Measurements from ENCODE around the gene FZD1. TPM values are rescaled to one million over a fixed set of nuclear protein-coding genes. Genes with fewer than 3 reads are reported as not detected.

The FZD1 gene
- total and polyA plus RNA-seq, 2 of the 13 experiments (the other 11 are each of a cell fraction or from before 2014, with no cell fraction given) = 0.22 to 0.80 TPM

DNA sequence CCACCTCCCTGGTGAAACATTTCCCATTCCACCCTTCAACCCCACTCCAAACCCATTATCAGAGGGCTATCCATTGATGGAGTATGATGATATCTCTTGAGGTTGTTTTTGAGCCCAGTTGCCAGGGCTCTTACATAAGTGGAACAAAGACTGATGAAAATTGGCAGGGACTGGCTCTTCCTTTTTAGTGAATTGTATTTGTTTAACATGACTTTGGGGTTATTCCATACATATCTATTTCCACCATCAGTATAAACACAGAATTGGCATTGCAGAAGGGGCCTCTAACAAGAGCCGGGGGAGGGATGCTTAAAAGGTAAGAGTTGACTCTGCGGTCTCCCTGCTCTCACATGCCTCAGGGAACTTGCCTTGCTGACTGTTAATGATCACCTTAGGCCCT lies 28.9 kb downstream of the FZD1 start:
- DNase-seq (ENCODE audit: low spot score) (no peak), ATAC-seq (no peak), FAIRE-seq (no peak)
- intact Hi-C loops (cut with micrococcal nuclease; ENCODE audit: unreplicated experiment) (no loop called here), in situ Hi-C loops (cut with HindIII; ENCODE audit: extremely low pct_ligation_motif_present, low pct_unique_long_range_greater_than_20kb) (no loop called here)
- Histone ChIP-seq H3K36me3 (replicated peaks in 1 of 2; ENCODE audit: control insufficient read depth in 1 of 2, insufficient read depth in 2 of 2, low read length in 2 of 2) (no peaks in the 10 kb centered on the region), H3K9me3 (ENCODE audit: low read length) (no peaks in the 10 kb centered on the region), H3K4me1 (ENCODE audit: insufficient read depth, low read length) (no peaks in the 10 kb centered on the region), H2AFZ (ENCODE audit: low read length) (no peak overlapping the region), H3K4me2 (ENCODE audit: low read depth, low read length) (no peak overlapping the region), H3K9ac (ENCODE audit: insufficient read depth, low read depth, low read length) (no peak overlapping the region), H3K27ac (ENCODE audit: extremely low read length, insufficient read depth, low read length) (no peak overlapping the region), H4K20me1 (ENCODE audit: insufficient read depth, low read length) (no peaks in the 10 kb centered on the region), H3K4me3 (replicated peaks in 1 of 3; ENCODE audit: insufficient read depth in 1 of 3, low read depth in 2 of 3, low read length in 3 of 3) (no peak overlapping the region), H3K27me3 (ENCODE audit: control insufficient read depth in 1 of 2, insufficient read depth in 2 of 2, low read length in 2 of 2) (no peaks in the 10 kb centered on the region), H3K79me2 (ENCODE audit: insufficient read depth, low read length) (no peaks in the 10 kb centered on the region)
- POLR2A ChIA-PET = no interaction called here
- no peak for TF ChIP-seq ZNF713 (CRISPR knock-in tag; IDR thresholded peaks at IDR 0.05)
- no peak for TF ChIP-seq MAX (IDR thresholded peaks at IDR 0.05)
- no peak for TF ChIP-seq MBNL3 (CRISPR knock-in tag; conservative IDR thresholded peaks at IDR 0.05)
- TF ChIP-seq GRHL1 (CRISPR knock-in tag; conservative IDR thresholded peaks at IDR 0.05) = no peak
- no peak for TF ChIP-seq ZNF615 (CRISPR knock-in tag; IDR thresholded peaks at IDR 0.05; ENCODE audit: borderline replicate concordance)
- no peak for TF ChIP-seq ZFP1 (CRISPR knock-in tag; IDR thresholded peaks at IDR 0.05)
- WGBS (ENCODE audit: low lambda C conversion rate) = 22% methylated on average over 2 of the region's 2 CpGs
- no TSS peak for BruUV-seq (replicated peaks)
- CTCF ChIA-PET (ENCODE audit: low intra/inter-chr PET ratio, low total read pairs) = no interaction called here

DNA sequence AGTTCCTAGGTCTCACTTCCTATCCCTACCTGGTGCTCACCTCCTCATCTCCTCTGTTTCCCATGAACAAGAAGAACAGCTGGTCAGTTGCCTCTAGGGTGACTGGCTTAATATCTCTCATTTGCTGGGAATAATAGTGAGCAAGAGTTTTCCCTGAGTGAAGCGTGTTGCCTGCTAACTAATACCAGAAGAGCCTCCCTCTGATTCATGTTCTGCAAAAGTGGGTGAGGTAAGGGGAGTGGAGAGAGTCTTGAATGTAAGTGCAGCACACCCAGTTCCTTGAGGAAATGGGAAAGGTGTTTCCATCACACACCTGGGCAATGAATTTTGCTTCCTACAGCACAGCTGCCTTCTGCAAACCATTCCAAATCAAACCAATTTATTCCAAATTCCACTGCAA lies 29.6 kb downstream of the FZD1 start:
- intact Hi-C loops (cut with micrococcal nuclease; ENCODE audit: unreplicated experiment) = loop anchor here (1.0 kb wide), 1 partner anchor 19 kb away; no protein-coding TSS in a partner anchor
- H3K9me3 ChIP-seq (ENCODE audit: low read length) = no peaks in the 10 kb centered on the region
- no peak for DNase-seq (ENCODE audit: low spot score)
- ChIA-PET POLR2A (no interaction called here), CTCF (ENCODE audit: low intra/inter-chr PET ratio, low total read pairs) (no interaction called here)
- FAIRE-seq = no peak
- no peak overlapping the region for H3K9ac ChIP-seq (ENCODE audit: insufficient read depth, low read depth, low read length)
- no peak overlapping the region for H2AFZ ChIP-seq (ENCODE audit: low read length)
- no peak for ATAC-seq
- H3K27me3 ChIP-seq (ENCODE audit: control insufficient read depth in 1 of 2, insufficient read depth in 2 of 2, low read length in 2 of 2) = no peaks in the 10 kb centered on the region
- no peaks in the 10 kb centered on the region for H3K79me2 ChIP-seq (ENCODE audit: insufficient read depth, low read length)
- H3K36me3 ChIP-seq (replicated peaks in 1 of 2; ENCODE audit: control insufficient read depth in 1 of 2, insufficient read depth in 2 of 2, low read length in 2 of 2) = no peaks in the 10 kb centered on the region
- H3K4me1 ChIP-seq (ENCODE audit: insufficient read depth, low read length) = no peaks in the 10 kb centered on the region
- 0% methylated on average over 1 of the region's 1 CpG for WGBS (ENCODE audit: low lambda C conversion rate)
- in situ Hi-C loops (cut with HindIII; ENCODE audit: extremely low pct_ligation_motif_present, low pct_unique_long_range_greater_than_20kb) = no loop called here
- H4K20me1 ChIP-seq (ENCODE audit: insufficient read depth, low read length) = no peaks in the 10 kb centered on the region
- BruUV-seq (replicated peaks) = no TSS peak
- no peak overlapping the region for H3K4me3 ChIP-seq (replicated peaks in 1 of 3; ENCODE audit: insufficient read depth in 1 of 3, low read depth in 2 of 3, low read length in 3 of 3)
- no peak overlapping the region for H3K4me2 ChIP-seq (ENCODE audit: low read depth, low read length)
- no peak overlapping the region for H3K27ac ChIP-seq (ENCODE audit: extremely low read length, insufficient read depth, low read length)
- no peak for TF ChIP-seq SIX4 (CRISPR knock-in tag; IDR thresholded peaks at IDR 0.05)
- TF ChIP-seq NFYB (CRISPR knock-in tag; IDR thresholded peaks at IDR 0.05) = no peak
- TF ChIP-seq, protein P1, sequence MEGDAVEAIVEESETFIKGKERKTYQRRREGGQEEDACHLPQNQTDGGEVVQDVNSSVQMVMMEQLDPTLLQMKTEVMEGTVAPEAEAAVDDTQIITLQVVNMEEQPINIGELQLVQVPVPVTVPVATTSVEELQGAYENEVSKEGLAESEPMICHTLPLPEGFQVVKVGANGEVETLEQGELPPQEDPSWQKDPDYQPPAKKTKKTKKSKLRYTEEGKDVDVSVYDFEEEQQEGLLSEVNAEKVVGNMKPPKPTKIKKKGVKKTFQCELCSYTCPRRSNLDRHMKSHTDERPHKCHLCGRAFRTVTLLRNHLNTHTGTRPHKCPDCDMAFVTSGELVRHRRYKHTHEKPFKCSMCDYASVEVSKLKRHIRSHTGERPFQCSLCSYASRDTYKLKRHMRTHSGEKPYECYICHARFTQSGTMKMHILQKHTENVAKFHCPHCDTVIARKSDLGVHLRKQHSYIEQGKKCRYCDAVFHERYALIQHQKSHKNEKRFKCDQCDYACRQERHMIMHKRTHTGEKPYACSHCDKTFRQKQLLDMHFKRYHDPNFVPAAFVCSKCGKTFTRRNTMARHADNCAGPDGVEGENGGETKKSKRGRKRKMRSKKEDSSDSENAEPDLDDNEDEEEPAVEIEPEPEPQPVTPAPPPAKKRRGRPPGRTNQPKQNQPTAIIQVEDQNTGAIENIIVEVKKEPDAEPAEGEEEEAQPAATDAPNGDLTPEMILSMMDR (CRISPR knock-in tag; IDR thresholded peaks at IDR 0.05) = no peak
- TF ChIP-seq HNRNPH1 (optimal IDR thresholded peaks at IDR 0.05; ENCODE audit: low read depth, low read length) = no peak
- no peak for TF ChIP-seq KMT2B (CRISPR knock-in tag; IDR thresholded peaks at IDR 0.05)
- TF ChIP-seq ZNF678 (CRISPR knock-in tag; IDR thresholded peaks at IDR 0.05) = no peak
- no peak for TF ChIP-seq ZNF780A (CRISPR knock-in tag; IDR thresholded peaks at IDR 0.05)
- TF ChIP-seq ZNF235 (CRISPR knock-in tag; IDR thresholded peaks at IDR 0.05; ENCODE audit: borderline replicate concordance) = no peak
- no peak for TF ChIP-seq MIXL1 (CRISPR knock-in tag; IDR thresholded peaks at IDR 0.05)
- TF ChIP-seq, protein P2, sequence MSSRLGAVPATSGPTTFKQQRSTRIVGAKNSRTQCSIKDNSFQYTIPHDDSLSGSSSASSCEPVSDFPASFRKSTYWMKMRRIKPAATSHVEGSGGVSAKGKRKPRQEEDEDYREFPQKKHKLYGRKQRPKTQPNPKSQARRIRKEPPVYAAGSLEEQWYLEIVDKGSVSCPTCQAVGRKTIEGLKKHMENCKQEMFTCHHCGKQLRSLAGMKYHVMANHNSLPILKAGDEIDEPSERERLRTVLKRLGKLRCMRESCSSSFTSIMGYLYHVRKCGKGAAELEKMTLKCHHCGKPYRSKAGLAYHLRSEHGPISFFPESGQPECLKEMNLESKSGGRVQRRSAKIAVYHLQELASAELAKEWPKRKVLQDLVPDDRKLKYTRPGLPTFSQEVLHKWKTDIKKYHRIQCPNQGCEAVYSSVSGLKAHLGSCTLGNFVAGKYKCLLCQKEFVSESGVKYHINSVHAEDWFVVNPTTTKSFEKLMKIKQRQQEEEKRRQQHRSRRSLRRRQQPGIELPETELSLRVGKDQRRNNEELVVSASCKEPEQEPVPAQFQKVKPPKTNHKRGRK (CRISPR knock-in tag; IDR thresholded peaks at IDR 0.05) = no peak
